ENCODE results near the gene CNIH2.

GRCh38 chr11:66285250-66285947, 7.4 kb downstream of the CNIH2 start:
- no peak for TF ChIP-seq POLR2A (IDR thresholded peaks at IDR 0.05; ENCODE audit: borderline replicate concordance, extremely low read depth, insufficient read depth, insufficient read length)
- TF ChIP-seq CEBPB (IDR thresholded peaks at IDR 0.05; ENCODE audit: low read depth): no peak
- no peak for TF ChIP-seq CTCF (IDR thresholded peaks at IDR 0.05 in 2 of 3, conservative IDR thresholded peaks at IDR 0.05 in 1 of 3; ENCODE audit: borderline replicate concordance in 1 of 3, insufficient read depth in 1 of 3, low read depth in 2 of 3, low read length in 2 of 3)
- TF ChIP-seq EZH2 (IDR thresholded peaks at IDR 0.05): no peak
- no peak for TF ChIP-seq TCF7L2 (IDR thresholded peaks at IDR 0.05; ENCODE audit: borderline replicate concordance, extremely low read depth, insufficient read depth, insufficient read length)
- no peak for TF ChIP-seq POLR2AphosphoS5 (IDR thresholded peaks at IDR 0.05; ENCODE audit: low read depth, low read length)
- no peak for TF ChIP-seq MAX (IDR thresholded peaks at IDR 0.05)
- TF ChIP-seq SRF (IDR thresholded peaks at IDR 0.05; ENCODE audit: low read depth): no peak
- no peak for TF ChIP-seq ATF3 (IDR thresholded peaks at IDR 0.05)
- no peak for TF ChIP-seq ZNF274 (IDR thresholded peaks at IDR 0.05; ENCODE audit: low read depth, low read length)
- TF ChIP-seq ZFX (IDR thresholded peaks at IDR 0.05): no peak; the same call in 1 of the 2 replicates
- TF ChIP-seq RAD21 (IDR thresholded peaks at IDR 0.05; ENCODE audit: low read depth): no peak
- TF ChIP-seq SP1 (IDR thresholded peaks at IDR 0.05; ENCODE audit: low read depth): no peak

All from HCT116 (cell line).